Thoracic aorta (tissue), 2 donors: Measurements from ENCODE around the gene NEK7. TPM values are rescaled to one million over a fixed set of nuclear protein-coding genes. Genes with fewer than 3 reads are reported as not detected.
A peak's percentile ranks its signal among the peaks of the same experiment; 100 is the strongest.

Experiments
- ATAC-seq: fragments of 150-250 bp; one replicate; pipeline ENCODE4 v1.8.0; 2017; ENCODE audit warnings: low read depth; ENCODE audit not compliant: insufficient number of reproducible peaks, low FRiP score
- DNase-seq: peaks from one replicate; pipeline ENCODE4 v3.0.0-alpha.2; 2020; ENCODE audit warnings: low spot score
- H3K27ac ChIP-seq, 2 donors: fragments of 200-600 bp; sonication (generic); 1 replicate in 1 of 2; 2 replicates in 1 of 2; pipeline ENCODE4 v1.5.1; 2016; ENCODE audit warnings: mild to moderate bottlenecking in 2 of 2, moderate library complexity in 2 of 2
- H3K27me3 ChIP-seq: fragments of 200-600 bp; sonication (generic); replicated peaks from 2 replicates; pipeline ENCODE4 v1.6.0; 2016; ENCODE audit warnings: mild to moderate bottlenecking; ENCODE audit not compliant: insufficient read depth
- H3K36me3 ChIP-seq: fragments of 200-600 bp; sonication (generic); one replicate; pipeline ENCODE4 v1.5.1; 2016
- H3K4me1 ChIP-seq, 2 donors: fragments of 200-600 bp; sonication (generic); 1 replicate in 1 of 2; 2 replicates in 1 of 2; pipeline versions ENCODE4 v1.5.1 to v1.6.0; 2016; ENCODE audit warnings: low read depth in 2 of 2, mild to moderate bottlenecking in 1 of 2; ENCODE audit not compliant: control insufficient read depth in 1 of 2
- H3K4me3 ChIP-seq: fragments of 200-600 bp; sonication (generic); 2 replicates; pipeline ENCODE4 v1.5.1; 2016; ENCODE audit warnings: mild to moderate bottlenecking
- H3K9me3 ChIP-seq: fragments of 200-600 bp; sonication (generic); 2 replicates; pipeline ENCODE4 v1.5.1; 2016
- CTCF ChIP-seq: fragments of 200-600 bp; sonication (generic); IDR thresholded peaks from one replicate; pipeline ENCODE4 v1.5.1; 2019; ENCODE audit warnings: antibody characterized with exemption
- total RNA-seq, 2 donors: library from RNA; depleted of rRNA; stranded (reverse); fragments of >200 nt; gene quantifications; one replicate each; pipeline versions ENCODE4 v1.1.0 to v1.2.3, GENCODE V29; 2016

NEK7 gene
- total RNA-seq, 2 donors from 2014 or later: 118 to 155 TPM

- TF ChIP-seq CTCF: no peak
- H3K9me3 ChIP-seq: no peaks in the 10 kb centered on the region
- peak overlapping the region in 1 of 2 donors; percentile 29 for H3K27ac ChIP-seq
- no peaks in the 10 kb centered on the region for H3K36me3 ChIP-seq
- ATAC-seq (no peak), DNase-seq (no peak)
- H3K4me1 ChIP-seq: peaks cover 19 to 43% of the 10 kb centered on the region in 2 donors
- no peak overlapping the region for H3K4me3 ChIP-seq
- no peaks in the 10 kb centered on the region for H3K27me3 ChIP-seq
Observed at GRCh38 chr1:198161718-198162090, 4.9 kb downstream of the NEK7 start.

- Histone ChIP-seq H3K27me3 (no peaks in the 10 kb centered on the region), H3K4me3 (no peak overlapping the region), H3K9me3 (no peaks in the 10 kb centered on the region), H3K27ac (peak overlapping the region in 1 of 2 donors; percentile 29), H3K36me3 (no peaks in the 10 kb centered on the region), H3K4me1 (peaks cover 24 to 48% of the 10 kb centered on the region in 2 donors)
- ATAC-seq (no peak), DNase-seq (no peak)
- no peak for TF ChIP-seq CTCF
Observed at GRCh38 chr1:198162091-198162767, 5.4 kb downstream of the NEK7 start.

- H3K4me3 ChIP-seq: no peak overlapping the region
- no peaks in the 10 kb centered on the region for H3K9me3 ChIP-seq
- H3K27me3 ChIP-seq: no peaks in the 10 kb centered on the region
- no peak overlapping the region for H3K27ac ChIP-seq
- DNase-seq: no peak
- peaks cover 36 to 62% of the 10 kb centered on the region in 2 donors for H3K4me1 ChIP-seq
- ATAC-seq: no peak
- TF ChIP-seq CTCF: no peak
- no peaks in the 10 kb centered on the region for H3K36me3 ChIP-seq
Observed at GRCh38 chr1:198165927-198166647, 9.3 kb downstream of the NEK7 start.

- TF ChIP-seq CTCF: no peak
- Histone ChIP-seq H3K27ac (no peak overlapping the region), H3K9me3 (no peaks in the 10 kb centered on the region), H3K4me1 (peaks cover 37 to 59% of the 10 kb centered on the region in 2 donors), H3K27me3 (no peaks in the 10 kb centered on the region), H3K36me3 (no peaks in the 10 kb centered on the region), H3K4me3 (no peak overlapping the region)
- no peak for ATAC-seq
- DNase-seq: no peak
Observed at GRCh38 chr1:198166900-198167299, 10.1 kb downstream of the NEK7 start.

GRCh38 chr1:198167436-198167934 is 10.7 kb downstream of the NEK7 start:
- DNase-seq (no peak), ATAC-seq (no peak)
- Histone ChIP-seq H3K27me3 (no peaks in the 10 kb centered on the region), H3K4me3 (no peak overlapping the region), H3K4me1 (peaks cover 37 to 59% of the 10 kb centered on the region in 2 donors), H3K36me3 (no peaks in the 10 kb centered on the region), H3K27ac (no peak overlapping the region), H3K9me3 (no peaks in the 10 kb centered on the region)
- no peak for TF ChIP-seq CTCF
